GM18858 (cell line): Measurements from ENCODE around the gene ZNF236.
"Not testable (repeated sequence)": the region's sequence is repeated elsewhere in the genome, so short reads cannot be mapped to it uniquely, and the experiment has no call there.

ENCODE experiments used
- ATAC-seq: cut with Tn5 transposase; IDR thresholded peaks from one replicate; pipeline ENCODE4 v1.9.1; 2021; ENCODE audit not compliant: unreplicated experiment

Gene ZNF236

DNA sequence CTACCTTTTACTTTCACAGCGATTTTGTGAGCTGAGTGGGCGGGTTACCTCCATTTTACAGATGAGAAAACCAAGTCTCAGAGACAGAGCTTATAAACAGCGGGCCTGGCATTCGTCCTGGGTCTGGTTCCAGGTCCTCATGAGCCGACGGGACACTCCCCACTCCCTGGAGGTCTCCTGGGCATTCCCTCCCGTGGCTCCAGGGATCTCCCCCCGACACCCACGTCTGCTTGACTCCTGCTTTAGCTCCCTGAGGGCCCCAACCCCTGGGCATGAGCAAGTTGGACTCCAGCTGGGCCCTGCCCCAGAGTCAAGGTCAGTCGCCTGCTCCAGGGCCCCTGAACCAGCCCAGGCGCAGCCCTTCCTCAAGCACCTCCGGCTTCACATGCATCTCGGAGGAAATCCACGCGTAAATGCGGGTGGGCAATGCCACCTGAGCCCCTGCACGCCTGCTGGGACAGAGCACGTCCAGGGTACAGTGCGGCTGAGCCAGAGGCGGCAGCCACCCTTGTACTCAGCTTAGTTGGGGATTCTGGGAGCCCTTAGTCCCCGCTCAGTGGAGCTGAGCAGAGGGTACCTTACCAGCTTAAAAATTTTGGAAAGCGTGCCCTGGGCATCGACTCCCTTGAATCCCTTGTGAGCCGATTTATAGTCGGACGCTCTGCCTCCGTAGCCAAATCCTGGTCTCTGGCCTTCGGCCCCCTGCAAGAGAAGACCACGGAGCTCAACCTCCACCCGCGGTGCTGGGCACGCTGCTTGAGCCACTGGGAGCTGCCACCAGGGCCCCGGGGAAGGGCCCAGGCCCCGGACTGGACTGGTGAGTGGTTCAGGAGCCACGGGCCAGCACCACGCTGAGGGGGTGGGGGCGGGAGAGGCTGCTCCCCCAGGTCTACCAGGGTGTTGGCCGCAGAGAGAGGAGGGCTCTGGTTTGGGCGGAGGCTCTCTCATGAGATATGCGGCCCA, 162.1 kb downstream of the ZNF236 start:
- no peak for ATAC-seq

DNA sequence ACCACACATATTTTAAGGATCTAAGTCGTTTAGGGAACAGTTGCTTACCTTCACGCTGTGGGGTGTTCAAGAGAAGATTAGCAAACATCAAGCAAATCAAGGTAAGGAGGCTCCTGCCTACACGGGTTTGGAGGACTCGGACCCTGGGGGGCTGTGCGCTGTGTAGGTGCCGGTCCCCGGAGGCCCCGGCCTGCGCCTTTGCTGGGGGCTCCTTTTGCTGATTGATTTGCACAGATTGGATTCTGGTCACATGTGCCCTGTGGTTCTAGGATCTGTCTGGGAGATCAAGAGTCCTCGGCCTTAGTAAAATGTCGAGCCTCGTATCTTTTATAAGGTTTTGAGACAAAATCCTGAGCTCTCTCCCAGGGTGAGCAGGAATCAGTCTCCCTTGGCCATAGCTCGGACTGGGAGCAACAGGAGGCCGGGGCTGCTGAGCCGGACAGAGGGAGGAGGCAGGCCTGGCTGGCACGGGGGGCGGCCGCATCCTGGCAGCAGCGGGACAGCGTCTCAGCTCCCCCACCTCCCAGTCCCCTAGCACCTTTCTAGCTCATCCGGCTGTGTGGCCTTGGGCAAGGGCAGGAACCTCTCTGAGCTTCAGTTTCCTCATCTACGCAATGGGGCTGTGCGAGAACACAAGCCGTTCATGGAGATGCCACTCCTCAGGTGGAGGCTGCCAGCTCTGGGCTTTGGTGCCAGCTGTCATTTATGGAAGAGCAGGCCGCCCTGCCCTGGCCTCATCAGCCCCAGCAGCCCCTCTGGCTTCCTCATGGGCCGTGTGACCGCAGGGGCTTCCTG, 163.0 kb downstream of the ZNF236 start:
- no peak for ATAC-seq

DNA sequence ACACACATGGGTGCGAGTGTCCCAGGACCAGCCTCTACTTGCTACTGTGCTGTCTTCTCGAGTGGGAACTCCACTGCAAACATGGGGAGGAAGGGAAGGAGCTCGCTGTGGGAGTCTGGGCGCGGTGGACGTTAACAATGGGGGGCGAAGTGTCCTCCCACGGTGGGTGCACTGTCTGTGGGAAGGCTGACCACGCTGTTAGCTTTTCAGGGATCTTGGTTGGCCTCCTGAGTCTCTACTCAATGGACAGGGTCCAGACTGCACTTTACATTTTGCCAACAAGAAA, 163.5 kb downstream of the ZNF236 start:
- ATAC-seq, result no peak

DNA sequence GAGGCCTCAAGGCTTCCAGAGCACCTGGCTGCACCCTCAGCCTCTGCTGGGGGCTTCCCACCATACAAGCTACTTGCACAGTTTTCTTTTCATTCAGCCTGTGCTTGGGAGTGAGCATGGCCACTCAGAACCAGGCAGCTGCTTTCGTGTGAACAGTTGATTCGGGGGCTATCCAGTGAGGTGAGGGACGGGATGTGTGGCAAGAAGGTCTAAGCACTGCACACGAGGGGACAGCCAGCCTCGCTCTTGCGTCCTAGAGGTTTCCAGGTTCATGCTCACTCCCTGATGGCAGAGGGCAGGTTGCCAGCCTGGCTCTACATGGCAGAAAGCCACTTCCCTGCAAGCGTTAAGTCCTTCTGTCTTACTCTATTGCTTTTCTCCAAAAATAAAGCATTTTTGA, 164.0 kb downstream of the ZNF236 start:
- no peak for ATAC-seq

DNA sequence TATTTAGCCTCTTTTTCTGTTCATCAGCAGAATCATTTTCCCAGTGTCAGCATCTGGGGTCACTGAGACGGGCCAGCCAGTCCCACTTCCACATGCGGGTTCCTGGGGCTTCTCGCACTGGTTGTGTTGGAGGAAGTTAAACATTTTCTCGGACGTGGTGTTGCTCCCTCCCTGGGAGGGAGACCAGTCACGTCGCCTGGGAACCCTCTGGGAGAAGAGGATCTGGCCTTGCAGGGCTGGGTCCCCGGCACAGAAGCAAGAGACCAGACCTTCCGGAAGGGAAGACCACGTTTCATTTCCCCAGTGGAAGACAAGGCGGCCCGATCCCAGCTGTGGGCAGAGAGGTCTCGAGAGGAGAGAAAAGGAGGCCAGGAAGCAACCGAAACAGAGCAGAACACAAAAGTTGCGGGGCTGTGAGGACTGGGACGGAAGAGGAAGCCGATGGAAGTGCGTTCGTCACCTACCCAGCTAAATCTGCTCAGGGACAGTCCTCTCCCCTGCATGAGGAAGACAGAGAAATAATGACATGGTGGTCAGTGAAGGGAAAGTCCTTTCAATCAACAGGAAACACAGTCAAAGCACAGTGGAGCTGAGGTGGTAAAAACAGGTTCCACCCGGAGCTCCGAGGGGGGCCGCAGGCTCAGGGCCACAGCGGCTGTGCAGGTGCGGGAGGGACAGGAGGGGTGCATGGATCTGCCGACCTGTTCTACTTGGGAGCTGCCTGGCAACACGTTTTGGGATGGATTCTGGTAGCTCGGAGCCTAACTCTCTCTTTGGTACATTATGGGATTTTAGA, 165.9 kb downstream of the ZNF236 start:
- no peak for ATAC-seq

DNA sequence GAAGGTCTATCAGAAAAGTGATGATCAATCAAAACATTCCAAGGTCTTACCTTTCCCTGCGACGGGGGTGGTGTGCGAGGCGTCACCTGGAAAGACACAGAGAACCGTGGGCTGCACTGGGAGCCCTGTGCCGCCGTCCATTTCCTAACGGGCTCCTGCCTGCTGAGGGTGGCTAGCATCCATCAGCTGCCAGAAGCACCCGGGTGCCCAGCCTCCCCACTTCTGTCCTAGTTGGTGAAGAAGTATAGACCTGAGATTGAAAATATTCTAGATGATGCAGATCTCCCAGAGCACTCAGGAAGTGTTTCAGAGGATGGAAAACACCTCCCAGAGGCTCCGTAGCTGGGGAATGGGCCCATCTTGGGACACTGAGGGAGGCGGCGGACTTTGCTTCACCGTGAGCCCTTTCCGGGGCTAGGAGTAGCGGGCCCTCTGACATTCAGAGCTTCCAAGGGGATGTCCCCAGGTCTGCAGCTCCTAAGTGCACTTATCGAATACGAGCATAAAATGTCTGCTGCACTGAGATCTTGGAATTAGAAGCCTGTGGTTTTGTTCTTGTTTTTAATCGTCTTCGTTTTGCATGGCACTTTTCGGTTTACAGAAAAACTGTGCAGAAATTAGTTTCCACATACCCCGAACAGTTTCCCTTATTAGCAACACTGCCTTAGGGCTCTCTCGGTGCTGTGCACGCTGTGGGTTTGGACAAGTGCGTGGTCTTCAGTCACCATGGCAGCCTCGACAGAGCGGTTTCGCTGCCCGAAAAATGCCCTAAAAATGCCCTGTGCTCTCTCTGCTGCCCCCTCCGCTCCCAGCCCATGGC, 166.7 kb downstream of the ZNF236 start:
- ATAC-seq, result no peak

DNA sequence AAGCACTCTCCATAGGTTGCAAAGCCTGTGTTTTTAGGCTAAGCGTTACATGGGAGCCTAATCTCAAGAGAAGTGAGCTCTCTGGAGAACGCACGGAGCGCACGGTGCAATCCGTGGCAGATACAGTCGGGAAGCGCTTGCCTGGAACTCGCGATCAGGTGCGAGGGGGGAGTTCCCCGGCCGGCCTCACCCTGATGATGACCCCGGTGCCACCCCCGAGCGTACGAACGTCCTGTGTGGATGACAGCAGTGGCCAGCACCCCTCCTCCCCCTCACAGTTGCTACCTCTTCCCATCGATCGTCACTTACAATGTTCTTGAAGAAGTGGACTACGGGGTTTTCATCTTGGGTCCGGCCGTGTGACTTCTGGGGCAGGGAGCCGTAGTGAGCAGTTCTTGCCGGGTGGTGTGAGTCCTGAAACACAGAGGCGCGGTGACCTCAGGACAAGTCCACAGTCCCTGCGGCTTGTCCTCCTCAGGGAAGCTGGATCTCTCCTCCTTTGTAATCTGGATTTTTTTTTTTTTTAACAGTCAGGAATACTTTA, 167.4 kb downstream of the ZNF236 start:
- no peak for ATAC-seq

DNA sequence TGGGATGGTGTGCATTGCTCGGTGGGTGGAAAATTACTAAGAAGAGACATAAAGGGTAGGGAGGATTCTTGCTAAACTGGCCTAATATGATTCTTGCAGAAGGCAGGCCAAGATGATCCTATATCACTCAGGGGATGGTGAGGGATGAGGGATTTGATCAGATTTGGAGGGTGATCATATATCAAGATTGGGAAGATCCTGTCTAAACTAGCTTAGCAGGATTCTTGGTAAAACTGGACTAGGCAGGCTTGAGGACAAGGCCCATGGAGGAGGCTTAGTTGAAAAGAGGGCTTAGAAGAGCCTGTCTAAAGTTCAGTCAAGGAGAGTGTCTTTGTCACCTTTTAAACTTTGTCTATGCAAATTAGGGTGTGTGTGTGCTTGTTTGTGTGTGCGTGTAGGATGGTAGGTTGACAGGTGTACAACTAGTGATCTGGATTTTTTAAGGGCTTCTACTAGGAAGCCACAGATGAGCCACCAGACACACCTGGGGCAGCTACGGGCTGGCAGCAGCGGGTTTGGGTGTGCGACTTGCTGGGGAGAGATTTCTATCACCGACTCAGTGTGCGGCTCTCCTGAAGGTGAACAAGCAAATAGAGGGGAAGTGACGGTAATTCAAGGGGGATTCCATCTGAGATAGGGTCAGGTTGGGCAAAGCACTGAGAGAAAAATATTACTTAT, 168.1 kb downstream of the ZNF236 start:
- not testable (repeated sequence) for ATAC-seq

DNA sequence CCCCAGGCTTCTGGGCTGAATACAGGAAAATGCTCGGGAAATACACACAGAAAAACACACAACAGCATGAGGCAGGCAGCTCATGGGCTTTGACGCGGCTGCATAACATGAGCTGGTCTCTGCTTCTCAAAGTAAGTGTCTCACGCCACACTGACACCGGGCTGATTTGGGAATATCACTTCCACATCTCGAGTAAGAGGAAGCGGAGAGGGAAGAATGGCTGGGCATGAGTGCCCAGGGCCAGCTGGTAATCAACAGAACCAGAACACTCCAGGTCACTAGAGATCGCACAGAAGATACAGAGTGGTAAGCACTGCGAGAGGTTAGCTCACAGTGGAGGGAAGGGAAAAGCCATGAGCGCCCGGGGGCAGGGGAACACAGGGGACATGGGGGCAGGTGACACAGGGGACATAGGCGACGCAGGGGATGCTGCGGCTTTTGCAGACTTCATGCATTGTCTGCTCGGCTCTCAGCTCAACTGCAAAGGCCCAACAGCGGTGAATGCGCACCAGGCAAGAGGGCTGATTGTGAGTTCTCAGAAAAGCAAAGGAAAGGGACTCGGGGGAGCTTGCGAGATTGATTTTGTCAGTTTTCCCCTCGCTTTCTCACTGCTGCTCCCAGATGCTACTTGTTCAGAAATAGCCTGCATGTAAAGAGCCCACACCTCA, 168.8 kb downstream of the ZNF236 start:
- ATAC-seq, result no peak

DNA sequence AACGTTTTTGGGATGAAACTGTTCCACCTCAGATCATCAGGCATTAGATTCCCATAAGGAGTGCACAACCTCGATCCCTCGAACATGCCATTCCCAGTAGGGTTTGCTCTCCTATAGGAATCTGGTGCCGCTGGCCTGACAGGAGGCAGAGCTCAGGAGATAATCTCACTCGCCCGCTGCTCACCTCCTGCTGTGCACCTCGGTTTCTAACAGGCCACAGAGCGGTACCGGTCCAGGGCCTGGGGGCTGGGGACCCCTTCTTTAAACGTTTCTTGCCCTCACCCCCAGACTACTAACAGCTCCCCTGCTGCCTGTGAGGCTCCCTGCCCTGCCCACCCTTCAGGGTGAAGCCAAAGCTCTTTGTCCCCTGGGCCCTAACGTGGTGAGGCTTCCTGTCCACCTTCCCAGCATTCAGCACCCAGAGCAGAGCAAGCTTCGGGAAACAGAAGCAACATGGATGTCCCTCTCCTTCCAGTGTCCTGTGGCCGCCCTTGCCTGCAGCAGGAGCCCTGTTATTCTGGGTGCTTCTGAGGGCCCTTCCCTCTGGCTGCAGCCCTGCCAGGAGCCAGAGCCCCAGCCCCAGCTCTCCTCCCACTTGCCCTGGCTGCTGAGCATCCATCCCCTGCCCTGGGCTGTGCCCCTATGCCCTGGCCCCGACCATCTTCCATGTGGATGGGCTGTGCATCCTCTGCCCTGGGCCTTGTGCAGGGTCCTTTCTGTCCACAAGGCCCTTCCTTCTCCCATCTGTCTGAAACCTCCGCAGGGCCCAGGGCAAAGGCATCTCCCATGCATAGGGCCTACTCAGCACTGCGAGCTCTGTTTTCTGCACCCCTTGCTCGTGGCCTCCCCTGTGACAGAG, 170.1 kb downstream of the ZNF236 start:
- no peak for ATAC-seq

DNA sequence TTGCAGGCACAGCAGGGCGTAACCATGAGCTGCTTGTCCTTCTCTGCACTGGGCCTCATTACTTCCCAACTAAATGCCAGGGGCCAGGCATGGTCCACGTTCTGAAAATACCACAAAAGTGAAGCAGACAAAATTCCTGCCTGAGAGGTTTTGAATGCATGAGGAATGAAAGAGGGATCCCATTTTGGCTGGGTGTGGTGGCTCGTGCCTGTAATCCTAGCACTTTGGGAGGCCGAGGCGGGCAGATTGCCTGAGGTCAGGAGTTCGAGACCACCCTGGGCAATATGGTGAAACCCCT, 170.7 kb downstream of the ZNF236 start:
- ATAC-seq, result no peak

DNA sequence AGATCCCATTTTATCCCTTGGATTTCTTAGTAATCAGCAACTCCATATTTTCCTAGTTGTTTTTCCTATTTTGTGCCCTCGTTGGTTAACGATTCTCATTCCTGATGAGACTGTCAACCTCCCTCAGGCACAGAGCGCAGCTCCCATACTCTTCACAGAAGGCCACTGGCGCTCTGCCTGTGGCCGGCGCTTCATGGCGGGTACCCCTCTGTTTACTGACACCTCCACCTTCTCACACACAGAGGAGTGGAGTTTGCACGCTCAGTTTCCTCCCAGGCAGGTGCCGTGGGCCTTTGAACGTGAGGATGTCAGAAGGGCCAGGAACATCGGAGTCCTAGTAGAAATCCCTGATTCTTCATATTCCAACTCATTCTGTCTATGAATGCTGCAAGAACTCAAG, 171.2 kb downstream of the ZNF236 start:
- no peak for ATAC-seq

DNA sequence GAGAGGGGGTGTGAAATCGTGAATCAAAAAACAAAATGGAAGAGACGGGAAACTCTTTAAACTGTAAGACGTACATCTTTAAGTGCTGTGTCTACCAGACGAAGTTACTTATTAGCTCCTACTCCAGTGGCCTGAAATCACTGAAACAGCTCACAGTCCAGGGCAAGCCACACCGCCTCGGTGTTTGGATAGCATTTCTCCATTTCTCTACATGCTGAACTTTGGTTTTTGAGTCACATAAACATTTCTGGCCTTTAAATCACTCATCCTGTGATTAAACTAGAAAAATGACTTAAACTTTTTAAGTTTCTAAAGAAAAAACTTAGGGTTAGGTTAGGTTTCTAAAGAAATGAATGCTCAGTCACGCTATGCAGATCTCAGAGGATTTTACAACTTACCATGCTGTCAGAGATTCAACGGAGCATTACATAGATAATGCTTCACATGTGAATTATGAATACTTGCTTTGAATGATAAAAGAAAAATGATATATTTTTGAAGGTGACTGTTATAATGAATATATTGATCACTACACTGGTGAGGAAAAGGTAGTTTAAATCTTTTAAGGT, 171.8 kb downstream of the ZNF236 start:
- no peak for ATAC-seq

DNA sequence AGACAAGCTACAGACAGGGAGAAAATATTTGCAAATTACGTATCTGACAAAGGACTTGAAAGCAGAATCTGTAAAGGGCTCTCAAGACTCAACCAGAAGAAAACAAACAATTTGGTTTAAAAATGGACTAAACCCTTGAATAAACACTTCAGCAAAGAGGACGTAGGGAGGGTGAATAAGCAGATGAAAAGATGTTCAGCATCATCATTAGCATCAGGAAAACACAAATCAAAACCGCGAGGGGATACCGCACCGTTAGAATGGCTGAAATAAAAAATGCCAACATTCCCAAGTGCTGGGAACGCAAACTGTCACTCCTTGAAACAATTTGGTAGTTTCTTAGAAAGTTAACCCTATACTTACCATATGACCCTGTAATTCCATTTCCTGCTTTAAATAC, 173.5 kb downstream of the ZNF236 start:
- ATAC-seq, result no peak

DNA sequence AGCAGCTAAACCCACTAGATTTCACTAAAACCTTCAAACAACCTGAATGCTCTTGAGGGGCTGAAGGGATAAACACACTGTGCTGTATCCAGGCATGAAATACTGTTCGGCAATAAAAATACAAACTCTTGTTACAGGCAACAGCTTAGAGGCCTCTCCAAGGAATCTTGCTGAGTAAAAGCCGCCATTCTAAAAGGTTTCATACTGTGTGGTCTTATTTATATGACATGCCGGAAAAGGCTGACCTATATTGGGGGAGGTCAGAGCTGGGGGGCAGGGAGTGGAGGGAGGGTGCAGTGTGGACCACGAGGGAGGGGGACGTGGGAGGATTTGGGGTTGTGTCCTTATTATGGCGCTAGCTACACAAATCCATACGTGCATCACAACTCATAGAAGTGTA, 174.1 kb downstream of the ZNF236 start:
- ATAC-seq, result no peak

DNA sequence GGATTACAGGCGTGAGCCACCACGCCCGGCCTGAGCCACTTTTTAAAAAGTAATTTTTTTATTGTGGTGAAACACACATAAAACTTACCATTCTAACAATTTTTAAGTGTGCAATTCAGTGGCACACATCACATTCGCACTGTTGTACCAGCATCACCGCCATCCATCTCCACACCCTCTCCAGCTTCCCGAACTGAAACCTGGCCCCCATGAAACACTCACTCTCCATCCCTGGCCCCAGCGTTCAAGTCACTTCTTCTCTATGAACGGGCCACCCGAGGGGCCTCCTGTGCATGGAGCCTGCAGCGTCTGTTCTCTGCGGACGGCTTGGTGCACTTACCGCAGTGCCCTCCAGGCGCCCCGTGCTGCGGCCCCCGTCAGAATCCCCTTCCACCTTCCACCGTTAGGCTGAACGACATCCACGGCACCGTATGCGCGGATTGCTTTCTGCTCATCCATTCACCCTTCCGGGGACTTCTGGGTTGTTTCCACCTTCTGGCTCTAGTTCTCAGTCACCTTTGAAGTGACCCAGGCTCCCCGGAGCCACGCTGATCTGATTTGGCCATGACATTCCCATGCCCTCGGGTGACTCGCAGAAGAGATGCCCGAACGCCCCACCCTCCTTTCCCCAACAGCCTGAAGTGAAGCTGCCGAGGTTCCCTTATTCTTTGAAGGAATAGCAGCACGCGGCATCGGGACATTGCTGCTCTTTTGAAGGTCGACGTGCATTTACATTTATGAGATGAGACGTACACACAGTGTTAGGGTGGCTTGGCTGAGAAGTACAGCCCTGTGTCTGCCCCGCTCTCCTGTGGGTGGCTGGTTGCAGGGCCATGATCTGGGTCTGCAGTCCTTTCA, 175.8 kb downstream of the ZNF236 start:
- ATAC-seq, result no peak

DNA sequence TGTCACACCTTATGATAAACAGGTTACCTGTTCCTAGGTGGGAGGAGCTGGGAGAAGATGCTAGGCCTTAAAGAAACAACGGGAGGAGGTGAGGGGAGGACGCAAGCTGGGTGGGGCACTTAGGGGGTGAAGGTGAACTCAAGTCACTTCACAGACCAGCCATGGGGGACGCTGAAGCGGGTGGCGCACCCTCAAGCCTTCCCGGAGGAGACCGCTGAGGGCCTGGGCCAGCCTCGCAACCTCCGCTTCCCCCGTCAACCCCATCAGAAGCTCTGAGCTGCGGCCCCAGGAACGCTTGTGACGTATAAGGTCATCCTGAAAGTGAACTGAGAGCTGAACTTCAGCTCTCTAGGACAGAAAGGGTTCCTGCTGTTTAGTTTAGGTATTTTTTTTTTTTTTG, 176.7 kb downstream of the ZNF236 start:
- ATAC-seq, result no peak
